ENCODE measurements around the gene TUNAR.

The TUNAR gene

DNA sequence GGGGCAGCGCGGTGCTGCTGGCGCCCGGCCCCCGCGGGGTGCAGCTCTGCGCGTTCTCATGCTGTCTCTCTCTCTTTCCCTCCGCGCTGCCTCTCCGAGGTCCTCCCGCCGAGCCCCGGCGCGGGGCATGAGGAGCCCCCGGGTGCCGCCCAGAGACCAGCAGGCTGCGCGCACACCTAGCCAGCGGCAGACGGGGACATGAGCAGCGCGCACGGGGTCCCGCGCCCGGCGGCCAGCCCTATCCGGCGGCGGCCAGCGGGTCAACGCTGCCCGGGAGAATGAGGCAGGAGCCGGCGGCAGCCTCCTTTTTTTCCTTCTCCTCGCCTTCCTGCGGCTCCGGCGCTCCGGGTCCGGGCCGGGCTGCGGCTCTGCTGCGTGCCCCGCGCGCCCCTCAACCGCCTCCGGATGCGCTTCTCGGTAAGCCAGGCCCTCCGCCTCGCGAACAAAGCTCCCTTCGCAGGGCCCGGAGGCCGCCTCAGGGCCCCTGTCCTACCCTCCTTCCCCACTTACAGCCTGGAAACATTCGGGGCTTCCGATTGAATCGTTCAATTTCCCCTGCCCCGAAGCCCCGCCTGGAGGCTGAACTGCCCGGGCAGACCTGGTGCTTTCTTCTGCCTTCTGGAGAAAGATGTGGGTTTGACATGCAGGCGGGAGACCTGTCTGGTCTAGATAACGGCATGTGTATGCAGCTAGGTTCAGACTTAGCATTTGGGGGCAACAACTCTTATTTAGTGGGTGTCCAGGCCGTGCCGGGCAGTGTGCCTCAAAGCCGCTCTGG lies at the start of gene TUNAR:
TSS of gene TUNAR (plus strand) at position 72 of the 778 bp plus-strand sequence.
- DNase-seq: no peak

DNA sequence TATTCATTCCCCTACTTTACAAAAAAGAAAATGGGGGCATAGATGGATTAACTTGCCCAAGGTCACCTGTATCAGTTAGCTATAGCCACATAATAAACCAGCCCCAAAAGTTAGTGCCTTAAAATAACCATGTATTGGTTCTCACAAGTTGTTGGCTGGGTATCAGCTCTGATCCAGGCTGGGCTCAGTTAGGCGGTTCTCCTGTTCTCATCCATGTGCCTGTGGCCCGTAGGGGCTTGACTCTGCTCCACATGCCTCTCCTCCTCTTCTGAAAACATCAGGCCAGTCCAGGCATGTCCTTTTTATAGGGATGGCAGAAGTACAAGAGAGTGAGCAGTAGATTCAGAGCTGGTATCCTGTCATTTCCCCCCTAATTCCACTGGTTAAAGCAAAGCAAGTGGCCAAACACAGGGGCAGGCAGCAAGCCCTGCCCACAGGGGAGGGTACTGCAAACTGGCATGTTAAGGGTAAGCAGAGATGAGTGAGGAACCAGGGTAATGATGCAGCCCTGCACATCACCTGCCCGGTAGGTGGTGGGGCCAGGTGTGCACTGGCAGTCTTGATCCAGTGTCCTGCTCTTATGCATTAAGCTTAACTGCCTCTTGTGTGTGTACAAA lies 47.9 kb upstream of the TUNAR start:
- no peak for DNase-seq

DNA sequence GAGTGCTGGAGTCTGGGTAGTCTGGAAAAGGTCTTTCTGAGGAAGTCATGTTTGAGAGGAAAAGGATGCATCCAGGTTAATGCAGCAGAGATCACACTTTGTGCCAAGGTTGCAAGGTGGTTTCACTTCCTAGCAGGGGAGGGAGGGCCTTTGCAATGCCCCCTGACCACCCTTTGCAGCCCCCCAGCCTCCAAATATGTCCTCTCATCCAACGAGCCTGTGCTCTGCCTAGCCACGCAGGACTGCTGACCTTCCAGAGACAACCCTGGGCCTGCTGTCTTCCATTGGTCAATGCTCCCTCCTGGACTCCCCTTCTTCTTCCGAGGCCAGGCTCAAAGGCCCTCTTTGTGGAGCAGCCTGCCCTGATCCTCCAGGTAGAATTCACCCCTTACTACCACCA lies 47.3 kb upstream of the TUNAR start:
- DNase-seq: no peak

DNA sequence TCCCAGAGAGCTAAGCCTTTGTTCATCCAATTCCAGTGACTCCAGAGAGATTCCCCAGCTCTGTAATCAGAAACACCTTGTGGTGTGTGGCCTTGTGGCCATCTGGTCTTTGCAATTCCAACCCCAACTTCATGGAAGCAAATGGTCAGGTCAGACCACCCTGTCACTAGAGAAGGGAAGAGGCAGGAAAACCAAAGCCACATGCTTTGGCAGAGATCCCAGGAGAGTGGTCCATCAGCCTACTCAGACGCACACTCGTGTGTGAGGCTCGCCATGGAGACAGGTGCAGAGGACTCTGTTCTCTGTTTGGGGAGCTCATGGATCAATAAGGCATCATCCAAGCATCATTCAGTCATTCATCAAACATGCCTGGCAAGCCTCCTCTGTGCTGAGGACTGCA lies 46.2 kb upstream of the TUNAR start:
- no peak for DNase-seq

DNA sequence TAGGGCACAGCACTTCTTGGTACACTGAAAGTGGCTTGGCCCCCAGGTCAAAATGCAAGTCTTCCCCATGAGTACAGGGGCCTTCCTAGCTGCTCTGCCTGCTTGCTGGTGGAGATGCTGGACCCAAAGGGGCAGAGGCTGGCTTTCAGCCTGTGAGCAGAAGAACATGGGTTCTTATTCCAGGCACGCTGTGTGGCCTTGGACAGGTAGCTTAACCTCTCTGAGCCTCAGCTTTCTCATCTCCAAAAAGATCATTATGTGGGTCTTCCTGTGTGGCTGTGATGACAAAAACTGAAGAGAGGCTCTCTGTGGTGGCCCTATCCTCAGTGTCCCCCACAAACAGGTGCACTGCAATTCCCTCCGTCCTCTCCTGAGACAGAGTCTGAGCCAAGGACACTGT lies 45.6 kb upstream of the TUNAR start:
- DNase-seq: no peak

DNA sequence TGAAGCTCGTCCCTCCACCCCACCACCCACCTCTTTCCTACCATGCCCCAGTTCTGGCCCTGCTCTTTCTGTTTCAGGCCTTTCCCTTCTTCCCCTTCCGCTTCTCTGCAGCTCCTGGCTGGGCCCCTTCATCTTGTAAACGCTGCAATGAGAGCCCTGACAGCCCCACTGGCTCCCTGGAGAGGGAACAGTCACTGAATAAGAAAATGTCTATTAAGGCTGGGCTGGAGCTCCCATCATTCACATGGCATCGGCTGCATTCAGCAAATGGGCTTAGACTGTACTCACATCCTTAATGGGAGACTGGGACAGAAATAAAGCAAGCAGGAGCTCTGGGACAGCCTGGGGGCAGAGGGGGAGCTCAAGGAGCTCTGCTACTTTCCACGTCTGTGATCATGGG lies 45.2 kb upstream of the TUNAR start:
- no peak for DNase-seq

DNA sequence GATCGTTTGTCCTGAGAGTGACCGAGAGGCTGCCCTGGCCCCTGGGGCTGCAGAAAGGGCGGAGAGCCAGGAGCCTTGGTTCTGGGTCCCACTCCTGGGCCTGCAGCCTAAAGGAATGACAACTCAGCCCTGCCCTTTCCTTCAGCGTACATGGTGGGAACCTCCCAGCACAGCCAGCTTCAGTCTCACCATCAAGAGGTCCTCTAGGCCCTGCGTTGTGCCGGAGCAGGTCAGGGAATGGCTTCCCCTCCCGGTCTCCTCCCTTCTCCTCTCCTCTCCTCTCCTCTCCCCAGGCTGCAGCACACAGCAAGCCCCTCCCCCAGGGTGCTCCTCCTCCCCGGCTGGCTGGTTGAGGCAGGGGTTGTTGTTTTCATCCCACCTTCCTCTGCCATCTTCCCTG lies 44.6 kb upstream of the TUNAR start:
- no peak for DNase-seq

DNA sequence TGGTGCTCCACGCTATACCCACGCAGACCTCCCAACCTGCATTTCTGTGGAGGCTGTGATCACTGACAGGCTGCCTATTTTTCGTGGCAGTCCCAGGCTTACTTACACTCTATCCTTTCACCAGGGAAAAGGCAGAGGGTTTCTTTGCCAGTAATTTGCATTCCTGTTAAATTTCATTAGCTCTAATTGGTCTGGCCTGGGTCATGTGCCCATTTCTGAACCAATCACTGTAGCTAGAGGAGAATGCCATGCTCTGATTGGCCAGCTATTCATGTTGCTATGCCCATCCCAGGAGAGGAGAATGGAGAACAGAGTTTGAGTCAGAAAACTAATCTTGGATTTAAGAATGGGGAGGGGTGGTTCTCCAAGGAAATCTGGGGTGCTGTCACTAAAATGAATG lies 43.2 kb upstream of the TUNAR start:
- no peak for DNase-seq

DNA sequence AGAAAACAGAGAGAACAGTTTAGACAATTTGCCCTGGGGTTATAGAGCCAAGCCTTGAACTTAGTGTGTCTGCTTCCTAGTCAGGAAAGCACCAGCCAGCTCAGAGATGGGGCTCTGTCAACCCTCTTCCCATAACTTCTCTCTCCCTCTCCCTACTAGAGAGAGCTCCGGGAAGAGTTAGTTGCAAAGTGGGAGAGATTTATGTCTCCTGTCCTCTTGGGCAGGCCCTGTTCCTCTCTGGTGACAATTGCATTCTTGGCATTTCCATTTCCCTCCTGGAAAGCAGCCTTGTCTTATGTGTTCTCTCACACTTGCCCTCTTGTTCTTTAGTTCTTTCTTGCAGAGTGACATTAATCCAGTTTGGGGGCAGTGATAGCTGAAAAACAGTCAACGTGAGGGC lies 42.1 kb upstream of the TUNAR start:
- DNase-seq: no peak

DNA sequence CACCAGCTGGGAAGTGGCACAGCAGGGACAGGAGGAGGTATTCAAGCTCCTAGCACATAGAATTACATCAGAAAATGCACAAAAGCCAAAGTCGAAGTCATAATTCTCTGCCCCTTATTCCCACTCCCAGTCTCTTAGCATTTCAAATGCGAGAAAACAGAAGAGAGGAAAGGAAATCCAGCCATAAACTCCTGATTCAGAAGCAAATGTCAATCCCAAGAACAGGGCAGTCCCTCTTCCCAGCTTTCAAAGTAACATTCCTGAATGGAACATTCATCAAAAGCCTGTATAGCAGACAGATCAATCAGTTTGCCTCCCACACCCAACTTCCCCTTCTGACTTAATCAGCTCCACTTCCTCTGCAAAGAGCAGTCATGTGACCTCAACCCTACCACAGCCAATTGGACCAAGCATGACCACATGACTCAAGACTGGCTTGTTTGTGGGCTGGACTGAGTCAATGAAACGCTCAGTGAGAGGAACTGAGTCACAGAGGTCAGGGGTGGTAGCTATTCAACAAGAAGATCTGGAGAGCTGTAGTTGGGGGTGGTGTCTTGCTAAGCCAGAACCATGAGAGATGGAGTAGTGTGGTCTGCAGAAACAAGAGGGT lies 41.4 kb upstream of the TUNAR start:
- no peak for DNase-seq

DNA sequence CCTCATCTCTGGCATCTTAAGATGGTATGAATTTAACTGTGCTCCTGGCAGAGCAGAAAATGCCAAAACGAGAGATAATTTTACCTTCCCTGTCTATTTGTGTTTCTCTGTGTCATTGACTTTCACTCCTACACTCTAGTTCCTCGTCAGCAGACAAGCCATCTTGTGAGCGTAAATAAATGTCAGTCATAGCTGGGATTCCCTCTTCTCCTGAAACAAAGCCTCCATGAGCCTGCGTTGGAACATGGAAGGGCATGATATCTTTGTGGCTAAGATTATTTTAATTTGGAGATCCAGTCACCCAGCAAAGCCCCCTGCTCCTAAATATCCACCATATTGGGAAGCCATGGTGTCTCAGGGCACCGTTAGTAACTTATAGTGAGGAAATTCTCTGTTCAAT lies 37.8 kb upstream of the TUNAR start:
- DNase-seq: no peak

DNA sequence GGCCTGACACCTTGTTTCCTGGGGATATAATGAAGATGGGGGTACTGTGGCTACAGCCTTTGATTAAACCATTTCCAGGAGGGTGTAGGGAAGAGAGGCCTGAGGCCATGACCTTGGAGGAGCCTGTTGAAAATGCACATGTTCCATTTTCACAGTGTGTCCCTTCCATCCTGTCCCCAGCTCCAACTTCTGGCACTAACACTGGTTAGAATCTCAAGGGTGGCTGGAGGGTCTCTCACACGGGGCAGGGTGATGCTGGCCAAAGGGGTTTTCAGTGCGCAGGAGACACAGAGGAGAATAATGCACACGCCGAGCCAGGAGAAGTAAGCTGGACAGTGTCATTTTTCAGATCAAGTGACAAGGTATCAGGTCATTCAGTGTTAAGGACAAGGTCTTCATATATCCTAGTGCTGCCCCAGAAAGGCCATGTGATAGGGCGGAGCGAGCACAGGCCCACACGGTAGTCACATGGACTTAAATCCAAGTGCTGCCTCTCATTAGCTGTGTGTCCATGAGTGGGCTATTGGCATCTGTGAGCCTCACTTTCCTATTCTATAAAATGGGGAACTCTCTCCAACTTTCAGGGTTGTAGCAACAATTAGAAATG lies 36.4 kb upstream of the TUNAR start:
- DNase-seq: no peak

DNA sequence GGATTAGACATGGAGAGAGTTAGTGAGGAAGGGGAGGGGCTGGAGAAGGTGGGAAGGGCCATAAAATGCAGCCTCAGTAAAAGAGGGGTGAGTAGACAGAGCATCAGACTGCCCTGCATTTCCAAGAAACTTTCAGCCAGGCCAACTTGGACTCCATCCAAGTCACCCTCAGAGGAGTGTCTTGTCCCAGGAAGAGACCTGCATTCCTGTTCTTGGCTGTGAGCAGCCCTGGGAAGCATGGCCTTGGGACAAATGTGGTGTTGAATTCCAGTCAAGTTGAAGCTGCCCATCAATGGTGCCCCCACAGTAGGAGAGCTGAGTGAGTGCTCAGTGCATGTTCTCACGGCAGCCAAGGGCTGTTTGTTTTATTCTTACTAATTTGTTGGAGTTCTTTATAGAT lies 35.0 kb upstream of the TUNAR start:
- DNase-seq: no peak

DNA sequence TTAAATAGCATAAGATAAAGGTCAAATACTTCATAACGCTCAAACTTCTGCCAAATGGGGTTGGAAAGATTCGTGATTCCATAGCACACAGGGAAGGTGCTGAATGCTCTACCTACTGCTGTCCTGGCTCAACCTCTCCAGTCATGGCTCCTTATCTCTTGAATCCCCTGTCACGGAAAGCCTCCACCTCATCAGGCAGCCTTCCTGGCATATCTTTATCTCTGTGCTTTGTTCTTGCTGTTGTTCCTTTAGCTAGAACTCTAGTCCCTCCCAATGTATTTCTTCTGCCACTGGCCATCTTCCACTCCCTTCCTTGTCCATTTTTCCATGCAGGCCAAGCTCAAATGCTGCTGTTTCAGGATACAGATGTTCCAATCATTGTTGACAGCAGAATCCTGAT lies 26.9 kb upstream of the TUNAR start:
- no peak for DNase-seq

DNA sequence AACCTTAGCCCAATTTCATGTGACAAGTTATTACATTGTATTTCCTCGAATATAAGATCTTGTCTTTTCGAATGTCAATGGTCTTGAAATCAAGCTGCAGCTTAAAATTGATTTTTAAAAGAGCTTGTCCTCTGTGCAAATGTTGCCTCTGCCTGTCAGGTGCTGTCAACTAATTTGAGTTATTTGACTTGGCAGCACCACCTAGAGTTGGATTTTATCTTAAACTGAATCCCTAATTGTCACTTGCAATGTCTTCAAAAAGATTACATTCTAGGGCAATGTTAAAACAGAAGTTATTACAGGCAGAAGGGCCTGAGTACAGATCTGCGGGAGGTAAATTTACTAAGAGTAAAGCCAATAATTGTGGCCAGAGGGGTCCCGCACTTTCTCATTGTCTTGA lies 26.2 kb upstream of the TUNAR start:
- DNase-seq: no peak

DNA sequence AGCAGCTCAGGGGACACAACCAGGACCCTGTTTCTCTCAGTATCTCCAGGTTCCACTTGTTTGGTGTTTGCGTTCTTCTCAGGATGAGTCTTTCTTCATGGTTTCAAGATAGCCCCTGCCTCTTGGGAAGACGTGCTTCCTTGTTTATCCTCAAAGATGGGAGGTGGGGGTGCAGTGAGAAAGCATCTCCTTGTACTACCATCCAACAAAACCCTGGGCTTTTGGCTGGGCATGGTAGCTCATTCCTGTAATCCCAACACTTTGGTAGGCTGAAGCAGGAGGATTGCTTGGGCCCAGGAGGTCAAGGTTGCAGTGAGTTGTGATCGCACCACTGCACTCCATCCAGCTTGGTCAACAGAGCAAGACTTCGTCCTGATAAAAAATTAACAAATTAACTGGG lies 21.0 kb upstream of the TUNAR start:
- DNase-seq: no peak

DNA sequence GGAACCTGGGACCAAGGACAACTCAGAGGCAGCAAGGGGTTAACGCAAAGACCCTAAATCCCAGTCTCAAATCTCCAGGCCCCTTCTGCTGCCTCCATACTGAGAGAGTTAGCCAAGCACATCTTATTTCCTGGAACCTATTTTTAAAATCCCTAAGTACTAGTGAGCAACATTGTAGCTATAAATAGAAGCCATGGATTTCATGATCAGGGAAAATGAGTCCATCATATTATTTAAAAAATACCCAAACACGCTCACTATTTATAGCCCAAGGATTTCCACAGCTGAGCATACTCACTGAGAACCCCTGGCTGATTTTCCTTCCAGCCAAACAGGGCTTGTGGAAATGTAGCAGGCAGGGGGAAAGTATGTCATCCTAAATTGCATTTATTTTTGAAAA lies 19.4 kb upstream of the TUNAR start:
- no peak for DNase-seq

DNA sequence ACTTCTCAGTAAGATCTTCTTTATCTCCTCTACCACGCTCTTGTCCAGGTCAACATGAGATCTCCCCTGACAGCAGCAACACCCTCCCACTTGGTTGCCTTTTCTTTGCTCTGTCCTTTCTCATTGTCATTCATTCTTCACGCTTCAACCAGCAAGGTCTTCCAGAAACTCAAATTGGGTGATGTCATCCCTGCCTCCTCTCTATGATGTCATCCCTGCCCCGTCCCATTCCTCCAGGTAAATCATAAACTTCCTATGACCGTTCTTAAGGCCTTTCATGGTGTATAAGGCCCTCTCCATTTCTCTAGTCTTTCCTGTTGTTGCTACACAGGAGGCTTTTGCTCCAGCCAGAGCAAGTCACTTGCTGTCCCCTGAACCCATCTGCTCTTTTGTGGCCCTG lies 17.7 kb upstream of the TUNAR start:
- no peak for DNase-seq

DNA sequence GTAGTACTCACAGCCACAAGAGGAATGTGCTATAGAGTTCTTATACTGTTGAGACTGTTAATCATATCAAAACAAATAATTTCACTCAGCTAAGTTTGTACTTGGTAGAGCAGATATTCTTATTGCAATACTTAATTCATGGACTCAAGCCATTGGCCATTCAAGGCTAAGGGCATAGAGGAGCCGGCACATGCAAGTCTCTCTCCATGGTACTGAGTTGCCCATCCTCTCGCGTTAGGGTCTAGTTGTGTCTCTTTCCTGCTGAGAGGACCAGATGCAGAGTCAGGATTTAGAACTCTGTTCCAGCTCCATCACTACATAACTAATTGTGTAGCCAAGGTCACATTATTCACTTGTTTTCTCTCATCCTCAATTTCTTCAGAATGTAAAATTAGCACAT lies 14.4 kb upstream of the TUNAR start:
- no peak for DNase-seq

DNA sequence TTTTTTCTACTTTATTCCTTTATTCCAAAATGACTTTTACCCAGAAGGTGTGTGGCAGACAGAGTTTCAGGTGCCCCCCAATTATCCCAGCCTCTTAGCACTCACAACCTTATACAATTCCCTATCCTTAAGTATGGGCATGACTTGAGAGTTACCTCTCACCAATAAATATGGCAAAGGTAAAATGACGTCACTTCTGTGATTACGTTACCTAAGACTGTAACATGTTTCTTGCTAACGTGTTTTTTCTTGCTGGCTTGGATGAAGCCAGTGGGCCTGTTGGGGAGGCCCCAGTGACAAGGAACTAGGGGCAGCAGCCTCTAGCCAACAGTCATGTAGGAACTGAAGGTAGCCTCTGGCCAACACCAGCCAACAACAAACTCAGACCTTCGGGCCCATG lies 13.3 kb upstream of the TUNAR start:
- DNase-seq: no peak

DNA sequence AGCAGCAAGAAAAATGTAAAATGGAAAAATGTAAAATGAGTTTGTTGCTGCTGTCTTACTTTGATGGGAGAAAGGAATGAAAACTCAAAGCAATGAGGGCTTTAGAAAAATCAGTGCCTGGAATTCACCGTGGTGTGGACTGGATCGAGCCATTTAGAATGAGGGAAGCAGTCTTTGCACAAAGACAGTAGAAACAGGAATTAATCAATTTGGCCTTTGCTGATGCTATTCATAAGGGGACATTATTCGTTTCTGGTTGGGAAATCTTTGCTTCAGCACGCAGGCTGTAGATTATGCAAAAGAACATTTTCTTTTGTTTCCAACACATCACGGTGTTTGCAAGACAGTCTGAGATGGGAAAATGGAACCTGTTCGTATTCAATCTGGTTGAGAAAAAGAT lies 6.9 kb upstream of the TUNAR start:
- DNase-seq: no peak

DNA sequence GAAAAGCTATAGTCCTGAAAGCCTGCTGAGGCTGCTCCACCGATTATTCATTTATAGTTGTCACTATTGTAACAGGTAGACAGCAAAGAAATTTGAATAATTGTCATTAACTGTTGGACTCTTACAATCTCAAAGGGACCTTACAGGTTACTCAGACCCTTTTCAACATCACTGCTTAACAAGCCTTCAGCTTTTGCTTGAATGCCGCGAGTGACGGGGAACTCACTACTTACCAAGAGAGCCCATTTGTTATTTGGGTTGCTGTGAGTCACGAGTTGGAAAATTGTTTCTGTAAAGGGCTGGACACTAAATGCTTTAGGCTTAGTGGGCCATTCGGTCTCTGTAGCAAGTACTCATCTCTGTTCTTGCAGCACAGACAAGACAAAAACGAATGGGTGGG lies 5.9 kb upstream of the TUNAR start:
- DNase-seq: no peak

DNA sequence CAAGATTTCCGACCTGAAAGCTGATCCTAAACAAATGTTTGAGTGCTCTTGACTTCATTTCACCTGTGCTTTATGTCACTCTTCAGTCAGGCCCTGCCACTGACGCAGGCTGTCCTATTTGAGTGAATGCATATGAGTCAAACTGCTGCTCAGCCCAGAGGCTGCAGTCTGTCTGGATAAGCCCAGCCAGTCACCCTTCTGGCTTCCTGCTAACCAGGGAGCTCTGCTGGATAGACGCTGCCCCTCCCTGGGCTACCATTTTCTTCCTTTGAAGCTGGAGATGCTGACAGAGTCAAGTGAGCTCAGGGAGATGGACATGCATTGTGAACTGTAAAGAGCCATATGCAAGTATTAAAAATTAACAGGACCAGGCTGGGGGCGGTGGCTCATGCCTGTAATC lies 5.1 kb upstream of the TUNAR start:
- DNase-seq: no peak

DNA sequence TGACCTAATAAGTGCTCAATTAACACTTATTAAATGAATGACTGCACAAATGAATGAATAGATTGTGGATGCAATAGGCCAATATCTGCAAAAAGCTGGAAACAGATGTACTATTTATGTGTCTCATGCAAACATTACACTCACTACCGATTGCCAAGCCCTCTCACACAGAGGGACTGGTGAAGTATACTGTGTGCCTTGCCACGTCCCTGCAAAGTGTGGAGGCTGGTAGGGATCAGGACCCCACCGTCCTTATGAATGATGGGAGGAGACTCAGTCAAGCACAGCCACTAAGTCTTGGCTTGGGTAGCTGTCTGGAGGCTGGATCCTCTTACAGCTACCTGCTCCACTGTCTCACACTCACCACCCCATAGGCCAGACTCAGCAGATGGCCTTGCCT lies 3.9 kb upstream of the TUNAR start:
- no peak for DNase-seq

All from GDM1 (cell line).